B cell (primary cell): ENCODE measurements around the gene TTC21A. TPM values are rescaled to one million over a fixed set of nuclear protein-coding genes. Genes with fewer than 3 reads are reported as not detected.

Experiments used
- ATAC-seq: fragments of 200-7000 bp; cut with Tn5 transposase; one replicate; pipeline ENCODE4 v1.10.0; 2021; ENCODE audit warnings: low read depth, mild to moderate bottlenecking, moderate number of reproducible peaks, moderate library complexity
- CTCF ChIA-PET: fragments of 350-600 bp; sonication (Branson Sonifier 250); formaldehyde crosslinking; loops from one replicate; lab custom pipeline; 2021; ENCODE audit warnings: antibody characterized with exemption, inconsistent platforms; lab: Charles Lee
- POLR2A ChIA-PET: fragments of 350-600 bp; sonication (Branson Sonifier 250); formaldehyde crosslinking; loops from one replicate; lab custom pipeline; 2021; ENCODE audit warnings: antibody characterized with exemption; lab: Charles Lee
- DNase-seq: peaks from one replicate; pipeline ENCODE4 v3.0.0; 2013
- H2AFZ ChIP-seq: 2 replicates; pipeline ENCODE4 v1.6.1; 2012; ENCODE audit warnings: mild to moderate bottlenecking, low read depth, low read length; ENCODE audit not compliant: insufficient read depth, poor library complexity, severe bottlenecking
- H3K27ac ChIP-seq, 2 donors: 1 replicate in 1 of 2; 2 replicates in 1 of 2; pipeline ENCODE4 v1.5.1; 2012 to 2013; ENCODE audit warnings: low read length in 2 of 2, mild to moderate bottlenecking in 2 of 2, moderate library complexity in 1 of 2
- H3K27me3 ChIP-seq, 4 experiments: fragments of 200-600 bp in 1 of 4; sonication (generic) in 1 of 4; replicated peaks in 1 of 4; 1 replicate in 2 of 4; 2 replicates in 2 of 4; pipeline versions ENCODE4 v1.6.1 to v1.7.0; 2013 to 2016; ENCODE audit warnings: low read length in 3 of 4, mild to moderate bottlenecking in 2 of 4, mixed read lengths in 1 of 4, moderate library complexity in 1 of 4; ENCODE audit not compliant: insufficient read depth in 4 of 4, control insufficient read depth in 3 of 4; ENCODE audit errors: control extremely low read depth in 1 of 4
- H3K36me3 ChIP-seq, 2 experiments: replicated peaks in 1 of 2; 1 replicate in 1 of 2; 2 replicates in 1 of 2; pipeline versions ENCODE4 v1.6.1 to v1.7.1; 2013; ENCODE audit warnings: low read length in 1 of 2; ENCODE audit not compliant: insufficient read depth in 2 of 2, control insufficient read depth in 1 of 2; ENCODE audit errors: control extremely low read depth in 1 of 2, extremely low read depth in 1 of 2
- H3K4me1 ChIP-seq, 2 donors: fragments of 200-600 bp in 1 of 2; sonication (generic) in 1 of 2; 1 replicate in 1 of 2; 2 replicates in 1 of 2; pipeline versions ENCODE4 v1.5.1 to v1.6.1; 2013 to 2017; ENCODE audit warnings: low read length in 2 of 2; ENCODE audit not compliant: control insufficient read depth in 2 of 2, insufficient read depth in 2 of 2
- H3K4me2 ChIP-seq: replicated peaks from 2 replicates; pipeline ENCODE3; 2012; ENCODE audit warnings: mild to moderate bottlenecking, low read depth, low read length; ENCODE audit not compliant: poor library complexity, severe bottlenecking
- H3K4me3 ChIP-seq, 5 experiments: fragments of 200-600 bp in 1 of 5; sonication (generic) in 1 of 5; 1 replicate in 3 of 5; 2 replicates in 2 of 5; pipeline versions ENCODE4 v1.5.1 to v1.7.0; 2011 to 2016; ENCODE audit warnings: low read length in 4 of 5, mild to moderate bottlenecking in 4 of 5, low read depth in 2 of 5, control low read depth in 1 of 5, moderate library complexity in 1 of 5; ENCODE audit not compliant: insufficient read depth in 1 of 5; ENCODE audit errors: control extremely low read depth in 1 of 5, extremely low read depth in 1 of 5
- H3K79me2 ChIP-seq: fragments of 200-600 bp; sonication (generic); one replicate; pipeline ENCODE4 v1.6.0; 2016; ENCODE audit warnings: low read length; ENCODE audit not compliant: control insufficient read depth, insufficient read depth
- H3K9ac ChIP-seq: fragments of 200-600 bp; sonication (generic); 2 replicates; pipeline ENCODE4 v1.6.1; 2017; ENCODE audit warnings: mild to moderate bottlenecking, low read length, moderate library complexity
- H3K9me3 ChIP-seq, 3 donors: one replicate each; pipeline versions ENCODE4 v1.6.1 to v1.7.1; 2013; ENCODE audit warnings: low read length in 2 of 3; ENCODE audit not compliant: control insufficient read depth in 2 of 3, insufficient read depth in 1 of 3; ENCODE audit errors: control extremely low read depth in 1 of 3
- H4K20me1 ChIP-seq: 2 replicates; pipeline ENCODE4 v1.6.0; 2012; ENCODE audit warnings: mild to moderate bottlenecking, low read length; ENCODE audit not compliant: insufficient read depth, control insufficient read depth, poor library complexity, severe bottlenecking
- H3K27ac Mint-ChIP-seq: one replicate; pipeline ENCODE4 v1.8.0; 2021; ENCODE audit warnings: mixed read lengths
- H3K27me3 Mint-ChIP-seq: one replicate; pipeline ENCODE4 v1.8.0; 2021; ENCODE audit warnings: mixed read lengths
- H3K4me1 Mint-ChIP-seq: one replicate; pipeline ENCODE4 v1.8.0; 2021; ENCODE audit warnings: mixed read lengths
- H3K4me3 Mint-ChIP-seq: one replicate; pipeline ENCODE4 v1.8.0; 2021; ENCODE audit warnings: mixed read lengths
- H3K9me3 Mint-ChIP-seq: one replicate; pipeline ENCODE4 v1.8.0; 2022; ENCODE audit warnings: mixed read lengths; ENCODE audit not compliant: insufficient read depth
- CTCF ChIP-seq: fragments of 200-600 bp; IDR thresholded peaks from one replicate; pipeline ENCODE4 v1.8.0; 2022; ENCODE audit warnings: antibody characterized with exemption, mild to moderate bottlenecking
- EZH2 ChIP-seq: IDR thresholded peaks from 2 replicates; pipeline ENCODE4 v1.6.1; 2012; ENCODE audit warnings: borderline replicate concordance, low read depth, mild to moderate bottlenecking, moderate library complexity, low read length; ENCODE audit not compliant: insufficient read depth, poor library complexity, severe bottlenecking
- WGBS: methylation state at CpG from one replicate; pipeline ENCODE4 v1.1.5; 2013; ENCODE audit warnings: missing lambda C conversion rate; ENCODE audit not compliant: insufficient coverage; 5-methylcytosine and 5-hydroxymethylcytosine counted together
- intact Hi-C: fragments of 100-400 bp; cut with micrococcal nuclease; formaldehyde crosslinking; loops from one replicate; pipeline ENCODE4 v1.10.0; 2022
- polyA plus RNA-seq: library from polyadenylated mRNA; depleted of rRNA; stranded (reverse); fragments of >200 nt; gene quantifications from 2 replicates; pipeline ENCODE4 v1.2.3, GENCODE V29; 2012
- total RNA-seq, 2 donors: library from RNA; stranded (reverse); fragments of 120-200 nt in 1 of 2; gene quantifications; 1 replicate in 1 of 2; 2 replicates in 1 of 2; pipeline versions ENCODE4 v1.2.3 to v1.2.4, GENCODE V29; 2013 to 2022

TTC21A gene
- total and polyA plus RNA-seq, 2 donors (not counting 1 experiment from before 2014, with no cell fraction given) = 49.2 to 106 TPM

GRCh38 chr3:39112113-39112512 lies 4.6 kb downstream of the TTC21A start:
- no peak overlapping the region for H3K4me3 ChIP-seq
- H3K4me2 ChIP-seq = no peak overlapping the region
- H3K79me2 ChIP-seq = peaks cover 8% of the 10 kb centered on the region
- TF ChIP-seq CTCF = no peak
- no peak for TF ChIP-seq EZH2
- peaks cover 0 to 38% of the 10 kb centered on the region in 2 experiments for H3K36me3 ChIP-seq
- ATAC-seq (no peak), DNase-seq (no peak)
- H3K27me3 Mint-ChIP-seq = no peaks in the 10 kb centered on the region
- no peak overlapping the region for H3K9ac ChIP-seq
- H3K9me3 Mint-ChIP-seq = no peaks in the 10 kb centered on the region
- CTCF ChIA-PET = interaction anchor here (1.5 kb wide), 1 partner anchor 14 kb away, joined by 4 read pairs; no protein-coding TSS in a partner anchor
- no peak overlapping the region for H3K27ac Mint-ChIP-seq
- intact Hi-C loops = no loop called here
- no peak overlapping the region for H2AFZ ChIP-seq
- peaks cover 24% of the 10 kb centered on the region for H3K4me1 Mint-ChIP-seq
- 100% methylated on average over 2 of the region's 3 CpGs for WGBS
- no peaks in the 10 kb centered on the region for H3K9me3 ChIP-seq
- H3K27ac ChIP-seq = no peak overlapping the region
- no peaks in the 10 kb centered on the region for H4K20me1 ChIP-seq
- no peak overlapping the region for H3K4me3 Mint-ChIP-seq
- H3K4me1 ChIP-seq = peaks cover 23 to 25% of the 10 kb centered on the region in 2 donors
- POLR2A ChIA-PET = no interaction called here
- no peaks in the 10 kb centered on the region for H3K27me3 ChIP-seq

GRCh38 chr3:39112535-39112934 lies 5.1 kb downstream of the TTC21A start:
- ATAC-seq (no peak), DNase-seq (no peak)
- Histone ChIP-seq H3K4me2 (no peak overlapping the region), H3K27me3 (no peaks in the 10 kb centered on the region), H4K20me1 (no peaks in the 10 kb centered on the region), H2AFZ (no peak overlapping the region), H3K4me1 (peaks cover 23 to 25% of the 10 kb centered on the region in 2 donors), H3K4me3 (no peak overlapping the region), H3K9ac (no peak overlapping the region), H3K79me2 (peaks cover 5% of the 10 kb centered on the region), H3K9me3 (no peaks in the 10 kb centered on the region), H3K27ac (no peak overlapping the region), H3K36me3 (peaks cover 0 to 41% of the 10 kb centered on the region in 2 experiments)
- WGBS = 100% methylated on average over 2 of the region's 2 CpGs
- intact Hi-C loops = no loop called here
- no peak overlapping the region for H3K4me3 Mint-ChIP-seq
- no peak overlapping the region for H3K27ac Mint-ChIP-seq
- H3K27me3 Mint-ChIP-seq = no peaks in the 10 kb centered on the region
- TF ChIP-seq CTCF (no peak), EZH2 (no peak)
- CTCF ChIA-PET = no interaction called here
- POLR2A ChIA-PET = no interaction called here
- no peaks in the 10 kb centered on the region for H3K9me3 Mint-ChIP-seq
- H3K4me1 Mint-ChIP-seq = peaks cover 25% of the 10 kb centered on the region
